Endothelial cell of umbilical vein (primary cell): ENCODE data around the gene ZFAND6. TPM values are rescaled to one million over a fixed set of nuclear protein-coding genes. Genes with fewer than 3 reads are reported as not detected.

ENCODE experiments used
- BruUV-seq: library from RNA; stranded (reverse); fragments of 400-500 nt; replicated peaks from 2 replicates; lab custom pipeline; 2021; lab: Mats Ljungman, UMichigan
- CTCF ChIA-PET: fragments of 300-600, 350-600 bp; sonication (Branson Sonifier 250); formaldehyde crosslinking; loops from one replicate; lab custom pipeline; 2021; ENCODE audit warnings: antibody characterized with exemption, inconsistent platforms; lab: Charles Lee
- POLR2A ChIA-PET: fragments of 300-600, 350-600 bp; sonication (Branson Sonifier 250); formaldehyde crosslinking; loops from one replicate; lab custom pipeline; 2021; ENCODE audit warnings: antibody characterized with exemption, inconsistent platforms; lab: Charles Lee
- DNase-seq: peaks from one replicate; pipeline ENCODE4 v3.0.0-alpha.2; 2011; ENCODE audit warnings: low read depth, low spot score
- FAIRE-seq: peaks from 2 replicates; lab custom pipeline; 2011; peaks lifted over from hg19 to GRCh38; lab: Jason Lieb, UNC
- H2AFZ ChIP-seq: 2 replicates; pipeline ENCODE4 v1.6.0; 2012; ENCODE audit warnings: low read depth, low read length, control low read depth, inconsistent platforms
- H3K27ac ChIP-seq: 2 replicates; pipeline ENCODE4 v1.5.1; 2011; ENCODE audit warnings: low read depth, mild to moderate bottlenecking, control low read depth, low read length, moderate library complexity; ENCODE audit not compliant: insufficient read depth
- H3K27me3 ChIP-seq, 2 experiments: 2 replicates each; pipeline versions ENCODE4 v1.6.0 to v1.6.1; 2011; ENCODE audit warnings: low read length in 2 of 2, mixed read lengths in 1 of 2; ENCODE audit not compliant: control insufficient read depth in 2 of 2, insufficient read depth in 2 of 2
- H3K36me3 ChIP-seq, 2 experiments: 2 replicates in 1 of 2; 3 replicates in 1 of 2; pipeline ENCODE4 v1.5.1; 2011; ENCODE audit warnings: low read length in 2 of 2, mild to moderate bottlenecking in 1 of 2, moderate library complexity in 1 of 2; ENCODE audit not compliant: control insufficient read depth in 2 of 2, insufficient read depth in 2 of 2; ENCODE audit errors: extremely low read depth in 1 of 2
- H3K4me1 ChIP-seq: 3 replicates; pipeline ENCODE4 v1.5.1; 2011; ENCODE audit warnings: mild to moderate bottlenecking, low read length; ENCODE audit not compliant: control insufficient read depth, insufficient read depth; ENCODE audit errors: extremely low read depth
- H3K4me2 ChIP-seq: 2 replicates; pipeline ENCODE4 v1.6.1; 2011; ENCODE audit warnings: low read length, control low read depth, mixed read lengths; ENCODE audit not compliant: insufficient read depth
- H3K4me3 ChIP-seq, 3 experiments: fragments of 200-600 bp in 1 of 3; sonication (generic), shearing (Covaris generic) in 1 of 3; replicated peaks in 1 of 3; 2 replicates each; pipeline ENCODE4 v1.5.1; 2011 to 2016; ENCODE audit warnings: control low read depth in 3 of 3, low read length in 3 of 3, mild to moderate bottlenecking in 2 of 3, inconsistent platforms in 1 of 3, low read depth in 1 of 3, moderate library complexity in 1 of 3; ENCODE audit not compliant: insufficient read depth in 1 of 3
- H3K79me2 ChIP-seq: 2 replicates; pipeline ENCODE4 v1.6.0; 2012; ENCODE audit warnings: low read length, inconsistent platforms; ENCODE audit not compliant: control insufficient read depth, insufficient read depth
- H3K9ac ChIP-seq: replicated peaks from 2 replicates; pipeline ENCODE3; 2011; ENCODE audit warnings: low read length, control low read depth; ENCODE audit not compliant: insufficient read depth; ENCODE audit errors: extremely low read depth
- H3K9me1 ChIP-seq: replicated peaks from 3 replicates; pipeline ENCODE4 v1.6.0; 2011; ENCODE audit warnings: mild to moderate bottlenecking, low read length; ENCODE audit not compliant: control insufficient read depth, insufficient read depth; ENCODE audit errors: extremely low read depth
- H3K9me3 ChIP-seq: replicated peaks from 2 replicates; pipeline ENCODE4 v1.5.1; 2012; ENCODE audit warnings: low read length, inconsistent platforms; ENCODE audit not compliant: control insufficient read depth, insufficient read depth
- H4K20me1 ChIP-seq: replicated peaks from 2 replicates; pipeline ENCODE3; 2011; ENCODE audit warnings: mild to moderate bottlenecking, low read length; ENCODE audit not compliant: control insufficient read depth, insufficient read depth; ENCODE audit errors: extremely low read depth
- CTCF ChIP-seq, 2 donors: IDR thresholded peaks; 1 replicate in 1 of 2; 2 replicates in 1 of 2; pipeline ENCODE4 v1.5.1; 2011; ENCODE audit warnings: low read length in 2 of 2, mild to moderate bottlenecking in 2 of 2, moderate library complexity in 2 of 2, control low read depth in 1 of 2, inconsistent platforms in 1 of 2, low read depth in 1 of 2; ENCODE audit not compliant: insufficient read depth in 1 of 2; ENCODE audit errors: extremely low read depth in 1 of 2
- EZH2 ChIP-seq: IDR thresholded peaks from 2 replicates; pipeline ENCODE4 v1.6.1; 2012; ENCODE audit warnings: borderline replicate concordance, low read depth, mild to moderate bottlenecking, moderate library complexity, low read length, inconsistent platforms; ENCODE audit not compliant: severe bottlenecking
- FOS ChIP-seq: IDR thresholded peaks from 2 replicates; pipeline ENCODE4 v1.6.1; 2011; ENCODE audit warnings: mild to moderate bottlenecking, low read length, moderate library complexity, borderline replicate concordance; ENCODE audit not compliant: insufficient read depth
- GATA2 ChIP-seq: IDR thresholded peaks from 2 replicates; pipeline ENCODE4 v1.7.0; 2011; ENCODE audit warnings: low read depth, mild to moderate bottlenecking, moderate library complexity, mixed read lengths, low read length; ENCODE audit not compliant: insufficient read length, insufficient read depth
- JUN ChIP-seq: IDR thresholded peaks from 2 replicates; pipeline ENCODE4 v1.6.1; 2011; ENCODE audit warnings: borderline replicate concordance, low read depth; ENCODE audit not compliant: insufficient read length, insufficient read depth
- MAX ChIP-seq: IDR thresholded peaks from 2 replicates; pipeline ENCODE4 v1.6.1; 2011; ENCODE audit not compliant: insufficient read depth, insufficient read length
- MYC ChIP-seq: IDR thresholded peaks from one replicate; pipeline ENCODE4 v1.6.1; 2011; ENCODE audit warnings: mild to moderate bottlenecking, low read depth, low read length
- POLR2A ChIP-seq: IDR thresholded peaks from 2 replicates; pipeline ENCODE4 v1.6.1; 2012; ENCODE audit warnings: low read depth, mild to moderate bottlenecking, control low read depth, low read length
- POLR2AphosphoS5 ChIP-seq: IDR thresholded peaks from 2 replicates; pipeline ENCODE4 v1.6.1; 2012; ENCODE audit warnings: low read depth, mild to moderate bottlenecking, control low read depth, low read length, moderate library complexity; ENCODE audit not compliant: insufficient read depth
- dilution Hi-C: fragments of 300-500 bp; cut with MboI; formaldehyde crosslinking; loops from one replicate; pipeline ENCODE4 v1.15.0; 2019; ENCODE audit warnings: low sequenced_read_pairs; ENCODE audit not compliant: extremely low pct_ligation_motif_present
- intact Hi-C: fragments of 100-400 bp; cut with micrococcal nuclease; formaldehyde crosslinking; loops from one replicate; pipeline ENCODE4 v1.10.0; 2022
- polyA plus RNA-seq, 4 experiments: library from polyadenylated mRNA; depleted of rRNA in 3 of 4; stranded (reverse) in 3 of 4; unstranded in 1 of 4; fragments of >200 nt; gene quantifications; 2 replicates each; pipeline versions ENCODE4 v1.2.1 to v1.2.3, GENCODE V29; 2011 to 2012; ENCODE audit warnings: missing spikeins in 1 of 4
- total RNA-seq: library from RNA; stranded (reverse); gene quantifications from 2 replicates; pipeline ENCODE4 v1.2.3, GENCODE V29; 2021

Gene ZFAND6
- total and polyA plus RNA-seq, 2 donors (not counting 3 experiments of a cell fraction or from before 2014, with no cell fraction given) = 50.3 to 97.9 TPM

GRCh38 chr15:80020731-80021130 is 38.7 kb upstream of the ZFAND6 start:
- Histone ChIP-seq H2AFZ (no peak overlapping the region), H3K27ac (no peak overlapping the region), H3K27me3 (peaks cover 0 to 6% of the 10 kb centered on the region in 2 experiments), H3K9me1 (no peaks in the 10 kb centered on the region), H4K20me1 (no peaks in the 10 kb centered on the region), H3K9me3 (no peaks in the 10 kb centered on the region), H3K4me2 (no peak overlapping the region), H3K4me1 (no peaks in the 10 kb centered on the region), H3K36me3 (no peaks in the 10 kb centered on the region), H3K4me3 (no peak overlapping the region), H3K79me2 (no peaks in the 10 kb centered on the region), H3K9ac (no peak overlapping the region)
- CTCF ChIA-PET = no interaction called here
- dilution Hi-C loops = no loop called here
- POLR2A ChIA-PET = no interaction called here
- intact Hi-C loops = no loop called here
- no peak for TF ChIP-seq POLR2A
- no peak for TF ChIP-seq MAX
- no peak for TF ChIP-seq GATA2
- no peak for TF ChIP-seq CTCF (IDR thresholded peaks at IDR 0.05; ENCODE audit: extremely low read depth in 1 of 2, insufficient read depth in 1 of 2, low read depth in 1 of 2, low read length in 2 of 2)
- no peak for TF ChIP-seq POLR2AphosphoS5
- no peak for TF ChIP-seq FOS
- TF ChIP-seq JUN = no peak
- TF ChIP-seq MYC = no peak
- TF ChIP-seq EZH2 = no peak
- FAIRE-seq (no peak), DNase-seq (no peak)
- BruUV-seq = no TSS peak
